GM18858 (cell line): ENCODE results near the gene HOXD10.

Experiments
- ATAC-seq: cut with Tn5 transposase; IDR thresholded peaks from one replicate; pipeline ENCODE4 v1.9.1; 2021; ENCODE audit not compliant: unreplicated experiment

Gene HOXD10

GRCh38 chr2:176115883-176116813, at the start of gene HOXD10:
Gene HOXD10, plus strand, starts transcription at chr2:176116778. Its CDS starts 56 bp downstream, at chr2:176116834.
- ATAC-seq: no peak

- ATAC-seq: no peak
These were observed 48.8 kb upstream of the HOXD10 start for GRCh38 chr2:176067589-176068418.

- no peak for ATAC-seq
These were observed 48.2 kb upstream of the HOXD10 start for GRCh38 chr2:176068419-176068832.

- no peak for ATAC-seq
These were observed 45.0 kb upstream of the HOXD10 start for GRCh38 chr2:176071330-176072291.

GRCh38 chr2:176072292-176072669, 44.3 kb upstream of the HOXD10 start:
- ATAC-seq: no peak

- ATAC-seq: no peak
These were observed 43.4 kb upstream of the HOXD10 start for GRCh38 chr2:176072951-176073904.

GRCh38 chr2:176074919-176075425, 41.6 kb upstream of the HOXD10 start:
- ATAC-seq: no peak

- ATAC-seq: no peak
These were observed 41.1 kb upstream of the HOXD10 start for GRCh38 chr2:176075481-176075880.

- ATAC-seq: no peak
These were observed 40.5 kb upstream of the HOXD10 start for GRCh38 chr2:176076063-176076462.

GRCh38 chr2:176076796-176077195, 39.8 kb upstream of the HOXD10 start:
- no peak for ATAC-seq

GRCh38 chr2:176078541-176079284, 37.9 kb upstream of the HOXD10 start:
- ATAC-seq: no peak

- ATAC-seq: no peak
These were observed 37.2 kb upstream of the HOXD10 start for GRCh38 chr2:176079285-176079830.

- ATAC-seq: no peak
These were observed 36.6 kb upstream of the HOXD10 start for GRCh38 chr2:176079831-176080539.

- no peak for ATAC-seq
These were observed 35.8 kb upstream of the HOXD10 start for GRCh38 chr2:176080540-176081375.

- no peak for ATAC-seq
These were observed 35.2 kb upstream of the HOXD10 start for GRCh38 chr2:176081376-176081836.

GRCh38 chr2:176081837-176082524, 34.6 kb upstream of the HOXD10 start:
- ATAC-seq: no peak
